HG03066 (cell line): ENCODE data around the gene WNT16.
A peak's percentile ranks its signal among the peaks of the same experiment; 100 is the strongest.

Source experiments
- ATAC-seq: cut with Tn5 transposase; IDR thresholded peaks from one replicate; pipeline ENCODE4 v1.9.1; 2021; ENCODE audit warnings: low read depth; ENCODE audit not compliant: unreplicated experiment

The WNT16 gene

GRCh38 chr7:121342631-121343030, 13.8 kb downstream of the WNT16 start:
- ATAC-seq = no peak

- no peak for ATAC-seq
These were observed 14.5 kb downstream of the WNT16 start for GRCh38 chr7:121343302-121343701.

DNA sequence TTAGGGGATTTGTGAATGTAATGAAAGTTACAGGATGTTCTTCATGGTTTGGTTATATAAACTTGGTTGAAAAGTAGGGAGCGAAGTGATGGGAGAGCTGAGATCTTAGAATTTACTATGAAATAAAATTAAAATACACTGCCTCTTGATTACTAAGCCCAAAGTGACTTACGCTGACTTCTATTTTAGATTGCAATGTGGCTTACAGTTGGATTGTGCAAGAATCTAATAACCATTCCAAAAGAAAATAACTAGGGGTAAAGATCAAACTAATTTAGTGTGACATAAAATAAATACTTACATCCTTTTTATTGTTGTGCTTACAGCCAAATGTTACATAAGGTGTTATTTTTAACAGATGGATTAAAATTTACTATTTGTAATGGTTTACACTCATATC, 15.3 kb downstream of the WNT16 start:
- no peak for ATAC-seq

DNA sequence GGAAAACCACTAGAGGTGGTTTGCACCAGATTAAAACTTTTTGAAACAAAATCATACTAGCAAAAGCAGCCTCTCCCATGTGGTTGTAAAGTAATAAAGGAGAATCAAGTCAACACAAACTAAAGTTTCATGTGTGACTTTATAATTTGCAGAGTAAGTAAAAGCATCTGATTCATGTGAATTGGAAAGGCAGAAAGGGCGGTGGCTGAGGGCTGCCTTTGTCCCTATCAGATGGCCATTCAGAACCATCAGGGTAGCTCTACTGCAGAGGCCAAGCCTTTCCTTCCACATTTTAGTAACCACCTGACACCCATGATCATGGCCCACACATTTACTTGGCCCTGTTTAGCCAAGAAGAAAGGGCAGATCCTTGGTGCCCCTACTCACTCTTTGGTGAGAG, 15.7 kb downstream of the WNT16 start:
- ATAC-seq = no peak

DNA sequence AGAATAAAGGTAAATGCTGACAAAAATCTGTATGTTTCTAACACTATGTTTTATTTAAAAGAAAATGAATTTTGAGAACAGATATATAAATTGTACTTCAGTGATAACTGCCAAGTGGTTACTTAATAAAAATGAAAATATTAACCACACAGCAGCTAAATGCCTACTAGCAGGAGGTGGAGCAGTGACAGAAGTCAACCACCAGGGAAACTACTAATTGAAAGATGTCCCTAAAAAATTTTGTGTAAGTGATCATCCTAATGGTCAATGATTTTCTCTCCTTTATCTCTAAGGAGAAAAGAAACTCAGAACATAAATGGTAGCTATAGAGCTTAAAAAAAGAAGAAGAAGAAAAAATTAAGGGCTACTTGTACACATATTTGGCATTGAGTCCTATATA, 22.9 kb downstream of the WNT16 start:
- no peak for ATAC-seq

GRCh38 chr7:121352323-121352722, 23.5 kb downstream of the WNT16 start:
- no peak for ATAC-seq

DNA sequence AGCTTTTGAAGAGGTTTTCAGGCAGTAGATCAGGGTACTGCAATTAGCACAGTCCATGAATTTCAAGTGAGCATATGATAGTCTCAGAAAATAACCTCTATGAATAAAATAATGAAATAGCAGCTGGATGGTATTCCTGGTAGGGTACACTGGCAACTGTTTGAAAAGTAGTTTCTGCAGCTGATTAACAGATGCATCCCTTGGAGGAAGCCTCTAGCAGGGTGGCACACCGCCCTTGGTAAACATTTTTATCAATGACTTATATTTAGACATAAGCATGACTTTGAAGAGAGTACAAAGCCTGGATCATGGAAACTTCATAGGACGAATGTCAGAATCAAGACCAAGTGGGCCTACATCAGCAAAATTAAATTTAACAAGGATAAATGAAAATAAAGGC, 26.8 kb downstream of the WNT16 start:
- ATAC-seq = no peak

GRCh38 chr7:121360564-121360963, 31.8 kb downstream of the WNT16 start:
- ATAC-seq = no peak

DNA sequence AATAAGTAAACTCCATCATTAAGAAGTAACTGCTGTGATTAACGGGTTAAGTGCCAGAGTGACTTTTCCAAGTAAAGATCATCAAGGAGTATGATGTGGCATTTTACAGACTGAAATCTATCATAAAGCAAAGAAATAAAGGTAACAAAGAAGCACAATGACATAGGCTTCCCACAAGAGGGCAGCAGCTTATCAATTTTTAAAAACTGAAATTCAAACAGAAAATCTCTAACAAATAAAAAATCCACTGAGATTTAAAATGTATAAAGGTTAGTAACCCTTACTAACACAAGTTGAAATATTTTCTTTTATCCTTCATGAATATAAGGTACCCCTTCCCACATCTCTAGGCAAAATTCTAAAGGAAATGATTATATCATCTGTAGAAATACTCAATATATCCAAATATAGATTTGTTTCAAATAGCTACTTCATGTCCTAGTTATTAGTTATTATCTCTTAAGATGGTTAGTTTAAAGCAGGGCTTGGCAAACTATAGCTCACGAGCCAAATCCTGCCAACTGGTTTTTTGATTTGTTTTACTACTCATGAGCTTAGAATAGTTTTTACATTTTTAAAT, 38.1 kb downstream of the WNT16 start:
- ATAC-seq = no peak

- peak; percentile 52 for ATAC-seq
These were observed 40.7 kb downstream of the WNT16 start for GRCh38 chr7:121369462-121369861.

- ATAC-seq = no peak
These were observed 42.6 kb downstream of the WNT16 start for GRCh38 chr7:121371367-121371766.

DNA sequence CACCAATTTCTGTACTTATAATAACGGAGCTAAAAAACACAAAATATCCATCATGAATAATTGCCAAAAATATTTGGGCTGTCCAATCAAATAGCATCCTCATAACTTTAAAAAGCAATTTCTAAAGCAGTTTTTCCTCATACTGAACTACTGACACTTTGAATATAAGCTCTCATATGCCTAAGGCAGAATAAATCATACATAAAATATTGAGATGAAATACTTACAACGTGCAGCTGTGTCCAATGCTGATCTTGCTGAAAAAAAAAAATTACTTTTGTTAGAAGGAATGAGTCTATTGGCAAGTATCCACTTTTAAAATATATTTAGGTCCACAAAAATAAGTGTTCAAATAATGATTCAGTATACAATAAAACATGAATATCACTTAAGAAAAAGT, 43.1 kb downstream of the WNT16 start:
- ATAC-seq = no peak

DNA sequence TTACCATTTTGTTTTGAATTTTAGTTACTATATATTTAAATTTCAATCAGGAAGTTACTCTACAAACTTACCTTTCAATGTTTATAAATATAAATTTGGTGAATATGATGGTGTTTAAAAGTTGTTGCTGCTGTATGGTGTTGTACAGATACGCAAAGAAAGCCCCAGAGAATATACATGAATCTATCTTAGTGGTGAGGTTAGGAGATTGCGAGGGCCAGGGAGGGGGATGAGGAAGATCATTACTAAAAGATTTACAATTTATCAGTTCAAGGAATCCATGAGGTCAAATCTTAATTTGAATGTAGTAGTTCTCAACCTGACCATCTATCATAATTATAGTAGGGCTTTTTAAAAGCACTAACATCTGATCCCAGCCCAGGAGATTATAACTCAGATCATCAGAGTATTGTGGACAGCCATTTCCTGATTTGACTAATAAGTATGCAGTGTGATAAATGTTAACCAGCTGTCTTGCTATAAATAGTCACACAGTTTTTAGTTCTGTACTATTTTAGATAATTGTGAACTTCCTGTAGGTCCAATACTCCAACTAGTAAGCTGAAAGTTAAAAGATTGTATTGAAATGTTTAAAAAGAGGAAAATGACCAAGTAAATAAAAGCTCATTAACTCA, 43.7 kb downstream of the WNT16 start:
- ATAC-seq = peak; percentile 85

GRCh38 chr7:121373177-121373576, 44.4 kb downstream of the WNT16 start:
- ATAC-seq = no peak

DNA sequence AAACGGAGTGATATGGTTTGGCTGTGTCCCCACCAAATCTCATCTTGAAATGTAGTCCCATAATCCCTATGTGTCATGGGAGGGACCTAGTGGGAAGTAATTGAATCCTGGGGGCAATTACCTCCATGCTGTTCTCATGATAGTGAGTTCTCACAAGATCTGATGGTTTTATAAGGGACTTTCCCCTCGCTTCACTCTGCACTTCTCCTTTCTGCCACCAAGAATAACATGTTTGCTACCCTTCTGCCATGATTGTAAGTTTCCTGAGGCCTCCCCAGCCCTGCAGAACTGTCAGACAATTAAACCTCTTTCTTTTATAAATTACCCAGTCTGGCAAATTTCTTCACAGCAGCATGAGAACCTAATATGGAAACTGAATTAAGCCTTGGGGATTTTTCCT, 48.2 kb downstream of the WNT16 start:
- ATAC-seq = no peak

DNA sequence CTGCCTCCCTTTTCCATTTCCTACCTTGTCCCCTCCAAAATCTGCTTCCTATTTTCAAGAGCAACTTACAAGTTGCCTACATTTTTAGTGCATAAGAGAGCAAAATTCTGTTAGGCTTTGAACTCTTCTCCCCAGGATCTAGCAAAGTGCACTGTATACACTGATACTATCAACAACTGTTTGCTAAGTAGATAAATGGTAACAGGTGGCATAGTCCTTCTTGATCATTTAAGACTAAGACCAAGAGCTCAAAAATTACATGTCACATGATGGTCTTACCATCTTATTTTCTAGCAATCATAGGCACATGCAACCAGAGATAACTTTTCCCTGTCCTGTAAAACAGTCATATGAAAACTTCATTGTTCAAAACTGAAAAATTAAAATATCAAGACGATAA, 51.1 kb downstream of the WNT16 start:
- no peak for ATAC-seq

GRCh38 chr7:121382473-121382872, 53.7 kb downstream of the WNT16 start:
- ATAC-seq = no peak

DNA sequence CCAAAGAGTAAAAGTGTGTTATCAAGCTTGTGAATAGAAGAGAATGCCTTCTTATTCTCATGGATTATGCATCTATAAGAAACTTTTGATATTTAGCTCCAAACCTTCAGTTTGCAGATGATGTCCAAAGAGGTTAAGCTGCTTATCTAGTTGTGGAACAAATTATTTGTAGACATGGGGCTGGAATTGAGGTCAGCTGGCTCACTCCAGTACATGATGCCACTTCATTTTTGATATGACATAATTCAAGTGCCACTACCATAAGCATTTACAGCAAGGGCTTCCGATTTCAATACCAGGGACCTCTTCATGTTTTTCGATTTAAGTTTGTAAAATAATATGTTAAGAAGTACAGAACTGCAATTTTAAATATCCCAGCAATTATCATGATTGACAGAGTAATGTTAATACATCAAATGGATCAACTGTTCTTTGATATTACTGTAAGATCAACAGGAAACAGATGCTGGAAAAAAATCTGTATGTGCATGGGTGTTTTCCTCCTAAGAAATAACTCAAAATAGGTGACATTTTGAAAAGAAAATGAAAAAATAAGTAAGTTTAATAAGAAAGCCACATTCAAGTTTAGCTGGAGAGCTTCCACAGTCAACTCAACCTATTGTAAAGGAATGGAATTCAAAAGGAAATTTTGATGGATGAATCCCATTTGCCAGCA, 54.6 kb downstream of the WNT16 start:
- ATAC-seq = no peak

DNA sequence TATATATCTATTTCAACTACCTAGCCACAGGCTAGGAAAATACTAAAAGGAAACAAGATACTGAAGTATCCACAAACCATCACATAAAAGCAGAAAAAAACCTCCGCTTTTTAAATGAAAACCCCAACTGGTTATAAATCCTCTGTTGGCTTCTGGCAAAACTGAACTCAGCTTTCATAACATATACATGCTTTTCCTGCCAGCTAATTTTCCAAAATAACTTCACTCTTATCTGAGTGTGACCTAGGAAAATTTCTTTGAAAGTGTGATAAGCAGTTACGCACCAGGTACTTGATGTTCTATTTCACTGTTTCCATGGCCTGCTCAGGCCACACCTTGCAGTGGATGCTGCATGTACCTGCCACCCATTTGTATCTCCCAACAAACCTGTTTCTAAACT, 55.5 kb downstream of the WNT16 start:
- no peak for ATAC-seq

DNA sequence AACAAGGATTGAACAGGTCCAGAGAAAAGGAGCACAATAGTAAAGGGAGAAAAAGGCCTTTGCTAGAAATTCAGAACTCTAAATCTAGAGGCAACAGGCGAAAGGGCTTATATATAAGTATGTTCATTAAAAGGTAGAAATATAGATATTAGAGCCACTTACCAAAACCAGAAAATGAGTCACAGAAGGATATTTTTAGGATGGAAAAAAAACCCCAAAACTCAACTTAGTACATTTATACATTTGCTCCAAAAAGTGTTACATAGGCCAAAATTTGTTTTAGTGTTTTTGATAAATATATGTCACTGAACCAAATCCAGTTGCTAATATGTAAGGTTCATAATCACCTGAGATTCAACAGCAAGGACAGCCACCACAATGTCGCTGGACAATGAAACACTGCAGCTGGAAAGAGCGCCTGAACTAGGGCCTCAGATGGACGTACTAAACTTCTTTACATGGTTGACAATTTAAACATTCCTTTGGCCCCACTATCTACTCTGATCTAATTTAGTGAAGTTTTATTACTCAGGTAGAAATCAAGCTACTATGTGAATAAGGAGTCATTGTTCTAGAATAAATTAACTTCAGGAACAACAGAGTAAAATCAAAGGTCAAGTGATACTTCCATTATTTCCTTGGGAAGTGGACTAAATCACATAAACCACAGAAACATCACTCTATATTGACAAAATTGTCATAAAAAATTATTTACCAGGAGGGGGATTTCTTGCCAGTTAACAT, 56.4 kb downstream of the WNT16 start:
- ATAC-seq = no peak

GRCh38 chr7:121385800-121386179, 57.0 kb downstream of the WNT16 start:
- peak; percentile 92 for ATAC-seq

DNA sequence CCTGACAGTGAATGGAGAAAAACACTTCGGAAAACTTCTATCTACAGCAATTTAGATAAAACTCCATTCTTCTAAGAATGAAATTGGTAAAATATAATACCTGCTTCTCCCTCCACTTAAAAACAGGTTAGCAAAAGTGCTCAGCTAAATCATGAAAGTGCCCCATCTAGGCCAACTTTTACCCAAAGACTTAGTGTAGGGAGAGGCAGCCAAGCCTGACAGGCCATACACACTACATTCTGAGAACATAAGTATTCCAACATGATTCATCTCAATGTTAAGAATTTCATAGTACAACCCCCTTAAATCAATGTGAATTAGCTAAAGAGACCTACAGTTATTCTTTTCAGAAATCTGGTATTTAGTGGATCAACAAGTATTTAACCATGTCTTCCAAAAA, 60.1 kb downstream of the WNT16 start:
- ATAC-seq = no peak
